Neuronal stem cell (in vitro differentiated cells): ENCODE data around the gene TPO.
A peak's percentile ranks its signal among the peaks of the same experiment; 100 is the strongest.
"Not testable (repeated sequence)": the region's sequence is repeated elsewhere in the genome, so short reads cannot be mapped to it uniquely, and the experiment has no call there.

Source experiments
- DNase-seq: peaks from one replicate; pipeline ENCODE4 v3.0.0-alpha.2; 2013; ENCODE audit warnings: low spot score
- H2AFZ ChIP-seq: one replicate; pipeline ENCODE4 v1.6.1; 2013; ENCODE audit warnings: mild to moderate bottlenecking, low read length, inconsistent platforms
- H2AK5ac ChIP-seq: 2 replicates; pipeline ENCODE4 v1.6.1; 2013; ENCODE audit warnings: low read depth, mild to moderate bottlenecking, inconsistent platforms, low read length, moderate library complexity, mixed read lengths
- H2BK120ac ChIP-seq: 2 replicates; pipeline ENCODE4 v1.6.1; 2013; ENCODE audit warnings: low read depth, mild to moderate bottlenecking, inconsistent platforms, low read length, moderate library complexity, mixed read lengths
- H2BK12ac ChIP-seq: one replicate; pipeline ENCODE4 v1.6.1; 2013; ENCODE audit warnings: low read length, inconsistent platforms
- H2BK15ac ChIP-seq: 2 replicates; pipeline ENCODE4 v1.6.1; 2013; ENCODE audit warnings: mild to moderate bottlenecking, low read length, inconsistent platforms, mixed read lengths
- H2BK5ac ChIP-seq: one replicate; pipeline ENCODE4 v1.6.1; 2013; ENCODE audit warnings: inconsistent platforms, mild to moderate bottlenecking, low read length, moderate library complexity
- H3K14ac ChIP-seq: one replicate; pipeline ENCODE4 v1.6.1; 2013; ENCODE audit warnings: low read length, inconsistent platforms
- H3K18ac ChIP-seq: 2 replicates; pipeline ENCODE4 v1.6.1; 2013; ENCODE audit warnings: low read length, inconsistent platforms
- H3K23ac ChIP-seq: 2 replicates; pipeline ENCODE4 v1.6.1; 2013; ENCODE audit warnings: low read depth, mild to moderate bottlenecking, mixed read lengths, low read length, inconsistent platforms; ENCODE audit not compliant: poor library complexity
- H3K27ac ChIP-seq: replicated peaks from 3 replicates; pipeline ENCODE4 v1.5.1; 2013; ENCODE audit warnings: low read length, inconsistent platforms
- H3K27me3 ChIP-seq, 3 experiments: 2 replicates each; pipeline ENCODE4 v1.6.1; 2013; ENCODE audit warnings: low read length in 3 of 3, mild to moderate bottlenecking in 2 of 3, inconsistent platforms in 1 of 3, low read depth in 1 of 3, mixed read lengths in 1 of 3, moderate library complexity in 1 of 3; ENCODE audit not compliant: control insufficient read depth in 3 of 3, insufficient read depth in 3 of 3
- H3K36me3 ChIP-seq, 2 donors: replicated peaks in 1 of 2; 2 replicates each; pipeline ENCODE4 v1.6.1; 2013; ENCODE audit warnings: low read length in 2 of 2; ENCODE audit not compliant: control insufficient read depth in 2 of 2, insufficient read depth in 2 of 2
- H3K4ac ChIP-seq: 2 replicates; pipeline ENCODE4 v1.6.1; 2013; ENCODE audit warnings: inconsistent platforms, mild to moderate bottlenecking, low read length, moderate library complexity
- H3K4me1 ChIP-seq, 2 donors: 1 replicate in 1 of 2; 2 replicates in 1 of 2; pipeline ENCODE4 v1.6.1; 2013; ENCODE audit warnings: low read length in 2 of 2, low read depth in 1 of 2; ENCODE audit not compliant: control insufficient read depth in 2 of 2, insufficient read depth in 1 of 2
- H3K4me2 ChIP-seq: one replicate; pipeline ENCODE4 v1.6.1; 2013; ENCODE audit warnings: mild to moderate bottlenecking, low read length, inconsistent platforms; ENCODE audit not compliant: insufficient read depth, poor library complexity, severe bottlenecking
- H3K4me3 ChIP-seq, 2 donors: 2 replicates each; pipeline ENCODE4 v1.5.1; 2013; ENCODE audit warnings: low read length in 2 of 2, mild to moderate bottlenecking in 2 of 2, inconsistent platforms in 1 of 2, moderate library complexity in 1 of 2
- H3K79me1 ChIP-seq: one replicate; pipeline ENCODE4 v1.6.1; 2013; ENCODE audit warnings: low read depth, mild to moderate bottlenecking, inconsistent platforms, low read length, moderate library complexity
- H3K9ac ChIP-seq: one replicate; pipeline ENCODE4 v1.6.1; 2013; ENCODE audit warnings: mild to moderate bottlenecking, low read depth, low read length, inconsistent platforms; ENCODE audit not compliant: poor library complexity
- H3K9me3 ChIP-seq, 2 donors: replicated peaks in 1 of 2; 2 replicates each; pipeline versions ENCODE3 to v1.6.1; 2013; ENCODE audit warnings: low read length in 2 of 2, mild to moderate bottlenecking in 2 of 2, inconsistent platforms in 1 of 2, low read depth in 1 of 2, mixed read lengths in 1 of 2, moderate library complexity in 1 of 2; ENCODE audit not compliant: control insufficient read depth in 2 of 2, insufficient read depth in 1 of 2
- H4K8ac ChIP-seq: one replicate; pipeline ENCODE4 v1.6.1; 2013; ENCODE audit warnings: low read depth, mild to moderate bottlenecking, inconsistent platforms, low read length, moderate library complexity
- H4K91ac ChIP-seq: one replicate; pipeline ENCODE4 v1.6.1; 2013; ENCODE audit warnings: low read length, low read depth, mild to moderate bottlenecking, inconsistent platforms; ENCODE audit not compliant: poor library complexity
- WGBS, 2 donors: extraction: QIAGEN DNeasy Blood & Tissue Kit; methylation state at CpG; one replicate each; pipeline ENCODE4 v1.1.7; 2013; ENCODE audit warnings: missing lambda C conversion rate in 2 of 2, mixed read lengths in 1 of 2; ENCODE audit not compliant: insufficient read length in 2 of 2, insufficient replicate concordance in 1 of 2; ENCODE audit errors: extremely low coverage in 2 of 2; 5-methylcytosine and 5-hydroxymethylcytosine counted together

Gene TPO

GRCh38 chr2:1571477-1572417 lies 158.5 kb downstream of the TPO start:
- Histone ChIP-seq H3K9me3 (peaks cover 0 to 4% of the 10 kb centered on the region in 2 donors), H2AFZ (no peak overlapping the region), H3K23ac (no peak overlapping the region), H3K4ac (no peak overlapping the region), H3K36me3 (no peaks in the 10 kb centered on the region), H2AK5ac (no peak overlapping the region), H3K4me1 (peaks cover 0 to 2% of the 10 kb centered on the region in 2 donors), H3K4me3 (no peak overlapping the region), H3K18ac (no peak overlapping the region), H3K27me3 (no peaks in the 10 kb centered on the region), H2BK5ac (no peak overlapping the region), H3K14ac (no peak overlapping the region), H2BK15ac (no peak overlapping the region), H3K27ac (no peak overlapping the region), H4K8ac (no peak overlapping the region), H2BK120ac (no peak overlapping the region), H3K4me2 (no peak overlapping the region), H3K9ac (no peak overlapping the region), H3K79me1 (no peaks in the 10 kb centered on the region), H2BK12ac (no peak overlapping the region), H4K91ac (no peak overlapping the region)
- WGBS, 2 donors = no CpG with 5 or more reads among the region's 17 CpGs
- no peak for DNase-seq

DNA sequence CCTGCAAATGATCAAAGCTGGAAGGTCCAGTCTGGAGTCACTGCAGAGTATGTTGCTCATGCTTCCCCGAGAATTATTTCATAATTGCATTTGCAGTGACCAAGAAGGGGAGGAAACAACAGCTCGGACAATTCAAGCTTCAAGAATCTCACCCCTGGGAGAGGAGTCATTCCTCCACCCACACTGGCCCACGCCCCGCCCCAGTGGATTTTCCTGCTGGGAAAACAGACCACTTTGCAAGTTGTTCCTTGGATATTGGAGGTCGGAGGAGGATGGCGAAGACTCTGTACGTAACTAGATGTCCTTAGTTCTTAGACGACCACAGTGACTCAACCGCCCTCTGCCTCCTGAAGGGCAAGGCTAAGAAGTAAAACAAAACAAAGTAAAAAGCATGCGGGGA lies 159.4 kb downstream of the TPO start:
- H3K4ac ChIP-seq = no peak overlapping the region
- no peaks in the 10 kb centered on the region for H3K79me1 ChIP-seq
- no peak overlapping the region for H4K8ac ChIP-seq
- H2BK120ac ChIP-seq = no peak overlapping the region
- no peak overlapping the region for H3K27ac ChIP-seq
- H2AK5ac ChIP-seq = no peak overlapping the region
- H2BK15ac ChIP-seq = no peak overlapping the region
- peaks cover 0 to 2% of the 10 kb centered on the region in 2 donors for H3K4me1 ChIP-seq
- H3K4me3 ChIP-seq = no peak overlapping the region
- no peak overlapping the region for H3K23ac ChIP-seq
- WGBS, 2 donors = no CpG with 5 or more reads among the region's 10 CpGs
- no peak overlapping the region for H2BK5ac ChIP-seq
- no peak overlapping the region for H3K9ac ChIP-seq
- no peak overlapping the region for H4K91ac ChIP-seq
- no peak overlapping the region for H2BK12ac ChIP-seq
- H3K9me3 ChIP-seq = peaks cover 0 to 3% of the 10 kb centered on the region in 2 donors
- no peak overlapping the region for H2AFZ ChIP-seq
- no peak overlapping the region for H3K4me2 ChIP-seq
- no peak overlapping the region for H3K14ac ChIP-seq
- no peaks in the 10 kb centered on the region for H3K27me3 ChIP-seq
- no peak overlapping the region for H3K18ac ChIP-seq
- H3K36me3 ChIP-seq = no peaks in the 10 kb centered on the region
- DNase-seq = no peak

DNA sequence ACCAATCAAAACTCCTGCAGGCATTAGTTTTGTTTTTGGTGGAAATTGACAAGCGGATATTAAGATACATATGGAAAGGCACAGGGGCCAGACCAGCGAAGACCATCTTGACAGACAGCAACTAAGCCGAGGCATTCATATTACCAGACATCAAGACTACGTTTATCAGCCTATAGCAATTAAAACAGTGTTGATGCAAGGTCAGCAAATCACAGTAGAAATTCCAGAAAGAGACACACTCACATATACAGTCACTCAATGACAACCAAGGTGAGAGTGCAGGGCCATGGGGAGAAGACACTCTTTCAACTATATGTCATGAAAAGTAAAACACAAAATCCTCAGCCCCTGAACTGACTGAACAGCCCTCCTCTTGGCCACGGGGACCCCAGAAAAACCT lies 164.6 kb downstream of the TPO start:
- no CpG with 5 or more reads among the region's 5 CpGs for WGBS, 2 donors
- H3K27me3 ChIP-seq = no peaks in the 10 kb centered on the region
- no peaks in the 10 kb centered on the region for H3K79me1 ChIP-seq
- H3K27ac ChIP-seq = no peak overlapping the region
- no peak overlapping the region for H2AFZ ChIP-seq
- no peak overlapping the region for H3K4ac ChIP-seq
- H3K14ac ChIP-seq = no peak overlapping the region
- no peak overlapping the region for H2BK15ac ChIP-seq
- no peak overlapping the region for H2BK12ac ChIP-seq
- peaks cover 0 to 3% of the 10 kb centered on the region in 2 donors for H3K4me1 ChIP-seq
- H3K4me2 ChIP-seq = no peak overlapping the region
- no peak overlapping the region for H3K4me3 ChIP-seq
- no peaks in the 10 kb centered on the region for H3K9me3 ChIP-seq
- no peak for DNase-seq
- H3K9ac ChIP-seq = no peak overlapping the region
- H3K36me3 ChIP-seq = no peaks in the 10 kb centered on the region
- H3K23ac ChIP-seq = no peak overlapping the region
- no peak overlapping the region for H2BK120ac ChIP-seq
- no peak overlapping the region for H4K8ac ChIP-seq
- no peak overlapping the region for H4K91ac ChIP-seq
- H3K18ac ChIP-seq = no peak overlapping the region
- no peak overlapping the region for H2BK5ac ChIP-seq
- H2AK5ac ChIP-seq = no peak overlapping the region

DNA sequence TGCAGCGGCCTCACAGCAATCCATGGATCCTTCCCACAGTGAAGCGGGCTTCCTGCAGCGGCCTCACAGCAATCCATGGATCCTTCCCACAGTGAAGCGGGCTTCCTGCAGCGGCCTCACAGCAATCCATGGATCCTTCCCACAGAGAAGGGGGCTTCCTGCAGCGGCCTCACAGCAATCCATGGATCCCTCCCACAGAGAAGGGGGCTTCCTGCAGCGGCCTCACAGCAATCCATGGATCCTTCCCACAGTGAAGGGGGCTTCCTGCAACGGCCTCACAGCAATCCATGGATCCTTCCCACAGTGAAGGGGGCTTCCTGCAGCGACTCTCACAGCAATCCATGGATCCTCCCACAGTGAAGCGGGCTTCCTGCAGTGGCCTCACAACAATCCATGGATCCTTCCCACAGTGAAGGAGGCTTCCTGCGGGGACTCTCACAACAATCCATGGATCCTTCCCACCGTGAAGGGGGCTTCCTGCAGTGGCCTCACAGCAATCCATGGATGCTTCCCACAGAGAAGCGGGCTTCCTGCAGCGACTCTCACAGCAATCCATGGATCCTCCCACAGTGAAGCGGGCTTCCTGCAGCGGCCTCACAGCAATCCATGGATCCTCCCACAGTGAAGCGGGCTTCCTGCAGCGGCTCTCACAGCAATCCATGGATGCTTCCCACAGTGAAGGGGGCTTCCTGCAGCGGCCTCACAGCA lies 168.1 kb downstream of the TPO start:
- not testable (repeated sequence) for H4K91ac ChIP-seq, H3K9ac ChIP-seq, H3K27ac ChIP-seq, H3K23ac ChIP-seq, H2AK5ac ChIP-seq, H3K4me3 ChIP-seq, H3K4me2 ChIP-seq, H3K4ac ChIP-seq, H3K79me1 ChIP-seq, DNase-seq, H3K4me1 ChIP-seq, H3K36me3 ChIP-seq, H2BK15ac ChIP-seq, H2BK120ac ChIP-seq, H3K9me3 ChIP-seq, H4K8ac ChIP-seq, H2AFZ ChIP-seq, H3K27me3 ChIP-seq, H3K14ac ChIP-seq
- Histone ChIP-seq H2BK5ac (peak overlapping the region; percentile 39), H3K18ac (peak overlapping the region; percentile 61), H2BK12ac (peak overlapping the region; percentile 30)
- no CpG with 5 or more reads among the region's 19 CpGs for WGBS, 2 donors
